WTC11 (cell line): Measurements from ENCODE around the gene CCR2. TPM values are rescaled to one million over a fixed set of nuclear protein-coding genes. Genes with fewer than 3 reads are reported as not detected.

Experiments
- ARID4B ChIP-seq: sonication (generic); formaldehyde crosslinking; IDR thresholded peaks from 2 replicates; pipeline ENCODE4 v1.8.0; 2023; ENCODE audit warnings: missing genetic modification reagents, mild to moderate bottlenecking, borderline replicate concordance
- CBFB ChIP-seq: sonication (generic); formaldehyde crosslinking; IDR thresholded peaks from 2 replicates; pipeline ENCODE4 v1.8.1; 2022; ENCODE audit warnings: mild to moderate bottlenecking, low read depth, missing genetic modification reagents
- FOXK1 ChIP-seq: sonication (generic); formaldehyde crosslinking; IDR thresholded peaks from 2 replicates; pipeline ENCODE4 v1.8.0; 2022; ENCODE audit warnings: mild to moderate bottlenecking, moderate library complexity, missing genetic modification reagents
- JUN ChIP-seq: sonication (generic); formaldehyde crosslinking; IDR thresholded peaks from 2 replicates; pipeline ENCODE4 v1.8.0; 2023; ENCODE audit warnings: mild to moderate bottlenecking, missing genetic modification reagents
- STAT6 ChIP-seq: sonication (generic); formaldehyde crosslinking; conservative IDR thresholded peaks from 2 replicates; pipeline ENCODE4 v1.8.1; 2023; ENCODE audit warnings: mild to moderate bottlenecking, low read depth, missing genetic modification reagents, moderate library complexity
- ZNF423 ChIP-seq: fragments of 250-450 bp; sonication (Bioruptor Pico); IDR thresholded peaks from 2 replicates; pipeline ENCODE4 v2.1.2; 2022; ENCODE audit warnings: mild to moderate bottlenecking, moderate library complexity
- ZSCAN18 ChIP-seq: fragments of 250-450 bp; sonication (Bioruptor Pico); IDR thresholded peaks from 2 replicates; pipeline ENCODE4 v2.1.2; 2022; ENCODE audit warnings: mild to moderate bottlenecking, moderate library complexity
- total RNA-seq: library from RNA; stranded (reverse); gene quantifications from 3 replicates; pipeline ENCODE4 v1.2.3, GENCODE V29; 2021
- TF ChIP-seq, protein P1 (sequence below): sonication (generic); formaldehyde crosslinking; conservative IDR thresholded peaks from 2 replicates; pipeline ENCODE4 v1.8.1; 2022; ENCODE audit warnings: mild to moderate bottlenecking, missing genetic modification reagents
- TF ChIP-seq, protein P2 (sequence below): sonication (generic); formaldehyde crosslinking; IDR thresholded peaks from 2 replicates; pipeline ENCODE4 v1.8.1; 2023; ENCODE audit warnings: mild to moderate bottlenecking, moderate library complexity, missing genetic modification reagents
- TF ChIP-seq, protein P3 (sequence below): sonication (generic); formaldehyde crosslinking; IDR thresholded peaks from 2 replicates; pipeline ENCODE4 v1.8.0; 2022; ENCODE audit warnings: mild to moderate bottlenecking, missing genetic modification reagents
- TF ChIP-seq, protein P4 (sequence below): sonication (generic); formaldehyde crosslinking; IDR thresholded peaks from 2 replicates; pipeline ENCODE4 v1.8.0; 2022; ENCODE audit warnings: mild to moderate bottlenecking, missing genetic modification reagents

Gene CCR2
- total RNA-seq, 1 experiment from 2014 or later: not detected

- TF ChIP-seq ARID4B (CRISPR knock-in tag) (no peak), ZSCAN18 (CRISPR knock-in tag) (no peak), STAT6 (no peak), FOXK1 (no peak), JUN (no peak), ZNF423 (CRISPR knock-in tag) (no peak), CBFB (CRISPR knock-in tag) (no peak)
- TF ChIP-seq, protein P1, sequence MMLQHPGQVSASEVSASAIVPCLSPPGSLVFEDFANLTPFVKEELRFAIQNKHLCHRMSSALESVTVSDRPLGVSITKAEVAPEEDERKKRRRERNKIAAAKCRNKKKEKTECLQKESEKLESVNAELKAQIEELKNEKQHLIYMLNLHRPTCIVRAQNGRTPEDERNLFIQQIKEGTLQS (CRISPR knock-in tag): no peak
- TF ChIP-seq, protein P2, sequence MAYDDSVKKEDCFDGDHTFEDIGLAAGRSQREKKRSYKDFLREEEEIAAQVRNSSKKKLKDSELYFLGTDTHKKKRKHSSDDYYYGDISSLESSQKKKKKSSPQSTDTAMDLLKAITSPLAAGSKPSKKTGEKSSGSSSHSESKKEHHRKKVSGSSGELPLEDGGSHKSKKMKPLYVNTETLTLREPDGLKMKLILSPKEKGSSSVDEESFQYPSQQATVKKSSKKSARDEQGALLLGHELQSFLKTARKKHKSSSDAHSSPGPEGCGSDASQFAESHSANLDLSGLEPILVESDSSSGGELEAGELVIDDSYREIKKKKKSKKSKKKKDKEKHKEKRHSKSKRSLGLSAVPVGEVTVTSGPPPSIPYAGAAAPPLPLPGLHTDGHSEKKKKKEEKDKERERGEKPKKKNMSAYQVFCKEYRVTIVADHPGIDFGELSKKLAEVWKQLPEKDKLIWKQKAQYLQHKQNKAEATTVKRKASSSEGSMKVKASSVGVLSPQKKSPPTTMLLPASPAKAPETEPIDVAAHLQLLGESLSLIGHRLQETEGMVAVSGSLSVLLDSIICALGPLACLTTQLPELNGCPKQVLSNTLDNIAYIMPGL: no peak
- TF ChIP-seq, protein P3, sequence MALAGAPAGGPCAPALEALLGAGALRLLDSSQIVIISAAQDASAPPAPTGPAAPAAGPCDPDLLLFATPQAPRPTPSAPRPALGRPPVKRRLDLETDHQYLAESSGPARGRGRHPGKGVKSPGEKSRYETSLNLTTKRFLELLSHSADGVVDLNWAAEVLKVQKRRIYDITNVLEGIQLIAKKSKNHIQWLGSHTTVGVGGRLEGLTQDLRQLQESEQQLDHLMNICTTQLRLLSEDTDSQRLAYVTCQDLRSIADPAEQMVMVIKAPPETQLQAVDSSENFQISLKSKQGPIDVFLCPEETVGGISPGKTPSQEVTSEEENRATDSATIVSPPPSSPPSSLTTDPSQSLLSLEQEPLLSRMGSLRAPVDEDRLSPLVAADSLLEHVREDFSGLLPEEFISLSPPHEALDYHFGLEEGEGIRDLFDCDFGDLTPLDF (CRISPR knock-in tag): no peak
- TF ChIP-seq, protein P4, sequence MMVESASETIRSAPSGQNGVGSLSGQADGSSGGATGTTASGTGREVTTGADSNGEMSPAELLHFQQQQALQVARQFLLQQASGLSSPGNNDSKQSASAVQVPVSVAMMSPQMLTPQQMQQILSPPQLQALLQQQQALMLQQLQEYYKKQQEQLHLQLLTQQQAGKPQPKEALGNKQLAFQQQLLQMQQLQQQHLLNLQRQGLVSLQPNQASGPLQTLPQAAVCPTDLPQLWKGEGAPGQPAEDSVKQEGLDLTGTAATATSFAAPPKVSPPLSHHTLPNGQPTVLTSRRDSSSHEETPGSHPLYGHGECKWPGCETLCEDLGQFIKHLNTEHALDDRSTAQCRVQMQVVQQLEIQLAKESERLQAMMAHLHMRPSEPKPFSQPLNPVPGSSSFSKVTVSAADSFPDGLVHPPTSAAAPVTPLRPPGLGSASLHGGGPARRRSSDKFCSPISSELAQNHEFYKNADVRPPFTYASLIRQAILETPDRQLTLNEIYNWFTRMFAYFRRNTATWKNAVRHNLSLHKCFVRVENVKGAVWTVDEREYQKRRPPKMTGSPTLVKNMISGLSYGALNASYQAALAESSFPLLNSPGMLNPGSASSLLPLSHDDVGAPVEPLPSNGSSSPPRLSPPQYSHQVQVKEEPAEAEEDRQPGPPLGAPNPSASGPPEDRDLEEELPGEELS (CRISPR knock-in tag): no peak
These were observed 53.1 kb downstream of the CCR2 start, which contains the start of the genes CCR5AS and CCRL2 (continued) for GRCh38 chr3:46406788-46407611.
